ENCODE data around the gene DMRTA1. TPM values are rescaled to one million over a fixed set of nuclear protein-coding genes. Genes with fewer than 3 reads are reported as not detected.

Gene DMRTA1
- total and polyA plus RNA-seq, 10 of the 15 experiments (the other 5 are each of a cell fraction or from before 2014, with no cell fraction given) = not detected

DNA sequence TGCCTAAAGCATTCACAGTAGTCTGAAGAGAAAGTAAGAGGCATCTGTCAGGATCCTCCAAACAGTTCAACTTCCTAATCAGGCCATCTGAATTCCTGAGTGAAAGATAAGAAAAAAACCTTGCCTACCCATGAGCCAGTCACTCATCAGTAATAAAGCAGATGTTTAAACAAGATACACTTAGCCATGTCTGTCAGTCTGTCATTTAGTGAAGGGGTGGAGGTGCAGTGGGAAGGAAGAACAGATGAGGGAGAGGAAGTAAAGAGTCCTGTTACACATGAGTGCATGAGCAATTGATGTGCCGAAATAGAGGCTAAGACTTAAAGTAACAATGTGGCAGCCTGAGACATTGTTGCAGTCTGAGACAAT lies 29.9 kb upstream of the DMRTA1 start:
- ChIA-PET POLR2A (no interaction called here), RAD21 (ENCODE audit: unreplicated experiment) (no interaction called here), SMC1A (ENCODE audit: uncharacterized antibody, unreplicated experiment) (no interaction called here), CTCF (interaction anchor here (1.4 kb wide), 1 partner anchor 13 kb away, joined by 3 read pairs; no protein-coding TSS in a partner anchor)
- BruUV-seq (replicated peaks) = no TSS peak
- no peak overlapping the region for H2AFZ ChIP-seq (ENCODE audit: control insufficient read depth, low read depth, low read length)
- no peaks in the 10 kb centered on the region for H3K36me3 ChIP-seq (ENCODE audit: control insufficient read depth in 2 of 2, insufficient read depth in 2 of 2, low read length in 1 of 2)
- H3K4me1 ChIP-seq (ENCODE audit: control insufficient read depth, insufficient read depth, low read length) = no peaks in the 10 kb centered on the region
- no peaks in the 10 kb centered on the region for H4K20me1 ChIP-seq (ENCODE audit: control insufficient read depth, insufficient read depth)
- no peak for ATAC-seq
- TF ChIP-seq TBL1XR1 (IDR thresholded peaks at IDR 0.05; ENCODE audit: low read depth, low read length) (no peak), STAT3 (IDR thresholded peaks at IDR 0.05; ENCODE audit: low read depth, low read length) (no peak), PML (IDR thresholded peaks at IDR 0.05; ENCODE audit: low read length) (no peak), CBX3 (IDR thresholded peaks at IDR 0.05; ENCODE audit: borderline replicate concordance, low read depth) (no peak), CHD4 (IDR thresholded peaks at IDR 0.05) (no peak), ZNF217 (IDR thresholded peaks at IDR 0.05) (no peak), HCFC1 (IDR thresholded peaks at IDR 0.05; ENCODE audit: low read length) (no peak), ATF2 (IDR thresholded peaks at IDR 0.05; ENCODE audit: low read length) (no peak), PAX8 (IDR thresholded peaks at IDR 0.05) (no peak), ESRRA (IDR thresholded peaks at IDR 0.05; ENCODE audit: low read length) (no peak), DPF2 (IDR thresholded peaks at IDR 0.05) (no peak), SIN3A (IDR thresholded peaks at IDR 0.05; ENCODE audit: low read depth, low read length) (no peak), EED (IDR thresholded peaks at IDR 0.05; ENCODE audit: low read depth) (no peak), KAT2A (conservative IDR thresholded peaks at IDR 0.05; ENCODE audit: control insufficient read depth, low read depth, low read length) (no peak), POLR2AphosphoS2 (IDR thresholded peaks at IDR 0.05; ENCODE audit: low read depth, low read length) (no peak), ZBTB33 (IDR thresholded peaks at IDR 0.05) (no peak)
- no peaks in the 10 kb centered on the region for H3K79me2 ChIP-seq (ENCODE audit: control insufficient read depth, insufficient read depth, low read length)
- DNase-seq (ENCODE audit: low read depth, low spot score) = no peak
- H3K4me2 ChIP-seq (ENCODE audit: control insufficient read depth, insufficient read depth) = no peak overlapping the region
- no peaks in the 10 kb centered on the region for H3K9me3 ChIP-seq (replicated peaks; ENCODE audit: control insufficient read depth, insufficient read depth, low read length)
- in situ Hi-C loops (cut with MboI) = no loop called here
- no peaks in the 10 kb centered on the region for H3K27me3 ChIP-seq (replicated peaks in 1 of 2; ENCODE audit: control insufficient read depth in 2 of 2, insufficient read depth in 2 of 2, low read length in 1 of 2)
- H3K9ac ChIP-seq (ENCODE audit: control insufficient read depth, insufficient read depth, low read length) = no peak overlapping the region
- no peak for FAIRE-seq
- intact Hi-C loops (cut with micrococcal nuclease; ENCODE audit: unreplicated experiment) = loop anchor here (10.0 kb wide), 1 partner anchor 102 kb away; no protein-coding TSS in a partner anchor
- WGBS (ENCODE audit: insufficient coverage, insufficient replicate concordance, low lambda C conversion rate, missing lambda C conversion rate) = 0% methylated on average over 1 of the region's 1 CpG
- H3K4me3 ChIP-seq = no peak overlapping the region
- H3K27ac ChIP-seq (ENCODE audit: control insufficient read depth, insufficient read depth) = no peak overlapping the region

All from GM12878 (cell line).